Right lobe of liver (tissue), 4 donors: Measurements from ENCODE around the gene R3HDM2.

ENCODE experiments used
- POLR2A ChIP-seq: fragments of 450-650 bp; IDR thresholded peaks from one replicate; pipeline ENCODE4 v1.6.1; 2017; ENCODE audit warnings: antibody characterized with exemption, mild to moderate bottlenecking
- TF ChIP-seq, protein P1 (sequence below), 4 donors: fragments of 200-600 bp in 3 of 4; fragments of 450-650 bp in 1 of 4; IDR thresholded peaks; one replicate each; pipeline versions ENCODE4 v1.5.1 to v1.8.0; 2016 to 2022; ENCODE audit warnings: antibody characterized with exemption in 4 of 4, mild to moderate bottlenecking in 2 of 4
- donor health status: DM: no; HTN: no; CAD: no.
- donor health status: DM: no; HTN: no; CAD: no.
- donor health status: DM: no; HTN: yes; CAD: no.

DNA sequence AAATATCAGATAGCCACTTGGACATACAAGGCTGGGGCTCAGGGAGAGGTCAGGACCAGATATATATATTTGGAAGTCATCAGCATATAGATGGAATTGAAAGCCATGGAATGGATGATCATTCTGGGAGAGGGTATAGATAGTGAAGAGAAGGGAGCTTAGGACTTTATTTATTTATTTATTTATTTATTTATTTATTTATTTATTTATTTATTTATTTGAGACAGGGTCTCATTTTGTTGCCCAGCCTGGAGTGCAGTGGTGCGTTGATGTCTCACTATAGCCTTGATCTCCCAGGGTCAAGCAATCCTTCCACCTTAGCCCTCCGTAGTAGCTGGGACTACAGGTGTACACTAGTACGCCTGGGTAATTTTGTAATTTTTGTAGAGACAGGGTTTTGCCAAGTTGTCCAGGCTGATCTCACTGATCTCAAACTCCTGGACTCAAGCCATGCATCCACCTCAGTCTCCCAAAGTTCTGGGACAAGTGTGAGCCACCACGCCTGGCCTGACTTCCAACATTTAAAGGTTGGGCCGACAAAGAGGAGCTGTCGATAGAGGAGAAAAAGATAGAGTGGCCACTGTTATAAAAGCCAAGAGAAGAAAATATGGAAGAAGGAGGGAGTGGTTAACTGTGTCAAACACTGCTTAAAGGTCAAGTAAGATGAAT, 15.6 kb upstream of the R3HDM2 start:
- no peak for TF ChIP-seq POLR2A
- TF ChIP-seq, protein P1, sequence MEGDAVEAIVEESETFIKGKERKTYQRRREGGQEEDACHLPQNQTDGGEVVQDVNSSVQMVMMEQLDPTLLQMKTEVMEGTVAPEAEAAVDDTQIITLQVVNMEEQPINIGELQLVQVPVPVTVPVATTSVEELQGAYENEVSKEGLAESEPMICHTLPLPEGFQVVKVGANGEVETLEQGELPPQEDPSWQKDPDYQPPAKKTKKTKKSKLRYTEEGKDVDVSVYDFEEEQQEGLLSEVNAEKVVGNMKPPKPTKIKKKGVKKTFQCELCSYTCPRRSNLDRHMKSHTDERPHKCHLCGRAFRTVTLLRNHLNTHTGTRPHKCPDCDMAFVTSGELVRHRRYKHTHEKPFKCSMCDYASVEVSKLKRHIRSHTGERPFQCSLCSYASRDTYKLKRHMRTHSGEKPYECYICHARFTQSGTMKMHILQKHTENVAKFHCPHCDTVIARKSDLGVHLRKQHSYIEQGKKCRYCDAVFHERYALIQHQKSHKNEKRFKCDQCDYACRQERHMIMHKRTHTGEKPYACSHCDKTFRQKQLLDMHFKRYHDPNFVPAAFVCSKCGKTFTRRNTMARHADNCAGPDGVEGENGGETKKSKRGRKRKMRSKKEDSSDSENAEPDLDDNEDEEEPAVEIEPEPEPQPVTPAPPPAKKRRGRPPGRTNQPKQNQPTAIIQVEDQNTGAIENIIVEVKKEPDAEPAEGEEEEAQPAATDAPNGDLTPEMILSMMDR (IDR thresholded peaks at IDR 0.05): no peak
